H1 (cell line): ENCODE data around the gene PIMREG. TPM values are rescaled to one million over a fixed set of nuclear protein-coding genes. Genes with fewer than 3 reads are reported as not detected.

Experiments used
- BRCA1 ChIP-seq: IDR thresholded peaks from 2 replicates; pipeline ENCODE4 v1.6.1; 2012; ENCODE audit warnings: low read depth, low read length, improper control_type of control experiment
- EGR1 ChIP-seq: IDR thresholded peaks from 2 replicates; pipeline ENCODE4 v1.6.1; 2011; ENCODE audit warnings: low read depth, low read length, borderline replicate concordance
- HDAC6 ChIP-seq: IDR thresholded peaks from one replicate; pipeline ENCODE4 v1.7.1; 2012; ENCODE audit warnings: low read depth, mild to moderate bottlenecking, inconsistent platforms, low read length, moderate library complexity
- SIRT6 ChIP-seq: IDR thresholded peaks from one replicate; pipeline ENCODE4 v1.7.1; 2012; ENCODE audit warnings: low read length, inconsistent platforms
- polyA plus RNA-seq, 7 experiments: library from polyadenylated mRNA; depleted of rRNA in 3 of 7; stranded (reverse) in 5 of 7; unstranded in 2 of 7; fragments of >200 nt in 5 of 7; fragments of 200-250 nt in 2 of 7; gene quantifications; 1 replicate in 5 of 7; 2 replicates in 1 of 7; 4 replicates in 1 of 7; pipeline versions ENCODE4 v1.2.1 to v1.2.3, GENCODE V29; 2011 to 2013; ENCODE audit warnings: missing spikeins in 2 of 7, mixed read lengths in 2 of 7
- total RNA-seq: library from RNA; stranded (reverse); fragmentation: NEBNext Ultra II Directional; extraction: Animal tissue kit (Norgen Biotek cat#: 25700); gene quantifications from 2 replicates; pipeline ENCODE4 v1.2.1, GENCODE V29; 2021

The PIMREG gene
- total and polyA plus RNA-seq, 2 of the 8 experiments (the other 6 are each of a cell fraction or from before 2014, with no cell fraction given), result 133 to 148 TPM

GRCh38 chr17:6449307-6449706 lies 5.1 kb downstream of the PIMREG start (continued):
- TF ChIP-seq EGR1 (no peak), HDAC6 (no peak), SIRT6 (no peak), BRCA1 (no peak)
